Loucy (cell line): ENCODE measurements around the gene RAMAC.
A peak's percentile ranks its signal among the peaks of the same experiment; 100 is the strongest.

Experiments
- H2AFZ ChIP-seq: fragments of 200-600 bp; sonication (generic); 2 replicates; pipeline ENCODE4 v1.6.0; 2016; ENCODE audit warnings: antibody characterized with exemption, mild to moderate bottlenecking, low read length, moderate library complexity
- H3F3A ChIP-seq: fragments of 200-600 bp; 2 replicates; pipeline ENCODE4 v1.6.0; 2016; ENCODE audit warnings: antibody characterized with exemption, low read depth, mild to moderate bottlenecking
- H3K27me3 ChIP-seq: fragments of 200-600 bp; sonication (generic); 2 replicates; pipeline ENCODE4 v1.6.1; 2014; ENCODE audit warnings: low read length, mild to moderate bottlenecking; ENCODE audit not compliant: insufficient read depth, poor library complexity, severe bottlenecking
- H3K36me3 ChIP-seq: fragments of 200-600 bp; sonication (generic); 2 replicates; pipeline ENCODE4 v1.6.1; 2016; ENCODE audit warnings: low read length; ENCODE audit not compliant: insufficient read depth
- H3K4me1 ChIP-seq: fragments of 200-600 bp; sonication (generic); 2 replicates; pipeline ENCODE4 v1.5.1; 2014; ENCODE audit warnings: low read length, mild to moderate bottlenecking; ENCODE audit not compliant: insufficient read depth, poor library complexity, severe bottlenecking
- H3K4me2 ChIP-seq: fragments of 200-600 bp; sonication (generic); 2 replicates; pipeline ENCODE4 v1.6.0; 2014; ENCODE audit warnings: antibody characterized with exemption, low read length, low read depth, mild to moderate bottlenecking; ENCODE audit not compliant: poor library complexity, severe bottlenecking
- H3K4me3 ChIP-seq: fragments of 200-600 bp; sonication (generic); 2 replicates; pipeline ENCODE4 v1.5.1; 2014; ENCODE audit warnings: low read length, mild to moderate bottlenecking, mixed read lengths; ENCODE audit not compliant: poor library complexity, severe bottlenecking
- H3K79me2 ChIP-seq: fragments of 200-600 bp; sonication (generic); 2 replicates; pipeline ENCODE4 v1.6.1; 2014; ENCODE audit warnings: low read length; ENCODE audit not compliant: insufficient read depth
- H3K9ac ChIP-seq: fragments of 200-600 bp; sonication (generic); 2 replicates; pipeline ENCODE4 v1.6.0; 2014; ENCODE audit warnings: mild to moderate bottlenecking, low read depth, low read length, moderate library complexity; ENCODE audit not compliant: poor library complexity, severe bottlenecking
- H3K9me2 ChIP-seq: fragments of 200-600 bp; sonication (generic); replicated peaks from 2 replicates; pipeline ENCODE4 v1.6.1; 2016; ENCODE audit warnings: low read depth, low read length, mixed read lengths
- H3K9me3 ChIP-seq: fragments of 200-600 bp; sonication (generic); 2 replicates; pipeline ENCODE4 v1.6.1; 2014; ENCODE audit warnings: mild to moderate bottlenecking, antibody characterized with exemption, low read length, low read depth; ENCODE audit not compliant: insufficient read depth
- H4K20me1 ChIP-seq: fragments of 200-600 bp; sonication (generic); 2 replicates; pipeline ENCODE4 v1.6.0; 2014; ENCODE audit warnings: antibody characterized with exemption, low read length, mild to moderate bottlenecking; ENCODE audit not compliant: insufficient read depth, poor library complexity, severe bottlenecking
- EZH2phosphoT487 ChIP-seq: fragments of 200-600 bp; IDR thresholded peaks from 2 replicates; pipeline ENCODE4 v1.6.1; 2018; ENCODE audit warnings: antibody characterized with exemption, mild to moderate bottlenecking, moderate library complexity, borderline replicate concordance
- TF ChIP-seq, protein P1 (sequence below): fragments of 200-600 bp; sonication (generic); conservative IDR thresholded peaks from 2 replicates; pipeline ENCODE4 v1.5.1; 2014; ENCODE audit warnings: mild to moderate bottlenecking, antibody characterized with exemption, low read length

Gene RAMAC

GRCh38 chr15:83014205-83014653, 28.2 kb downstream of the RAMAC start:
- Histone ChIP-seq H3K9ac (no peak overlapping the region), H4K20me1 (peaks cover 16% of the 10 kb centered on the region), H3K9me3 (no peaks in the 10 kb centered on the region), H3K4me3 (peak overlapping the region; percentile 75), H2AFZ (no peak overlapping the region), H3K36me3 (peaks cover 30% of the 10 kb centered on the region; the same call in 1 of the 2 replicates), H3F3A (peaks cover 11% of the 10 kb centered on the region; the same call in 1 of the 2 replicates), H3K79me2 (peaks cover 37% of the 10 kb centered on the region), H3K9me2 (no peaks in the 10 kb centered on the region), H3K27me3 (no peaks in the 10 kb centered on the region), H3K4me2 (peak overlapping the region; percentile 97), H3K4me1 (peaks cover 38% of the 10 kb centered on the region)
- TF ChIP-seq, protein P1, sequence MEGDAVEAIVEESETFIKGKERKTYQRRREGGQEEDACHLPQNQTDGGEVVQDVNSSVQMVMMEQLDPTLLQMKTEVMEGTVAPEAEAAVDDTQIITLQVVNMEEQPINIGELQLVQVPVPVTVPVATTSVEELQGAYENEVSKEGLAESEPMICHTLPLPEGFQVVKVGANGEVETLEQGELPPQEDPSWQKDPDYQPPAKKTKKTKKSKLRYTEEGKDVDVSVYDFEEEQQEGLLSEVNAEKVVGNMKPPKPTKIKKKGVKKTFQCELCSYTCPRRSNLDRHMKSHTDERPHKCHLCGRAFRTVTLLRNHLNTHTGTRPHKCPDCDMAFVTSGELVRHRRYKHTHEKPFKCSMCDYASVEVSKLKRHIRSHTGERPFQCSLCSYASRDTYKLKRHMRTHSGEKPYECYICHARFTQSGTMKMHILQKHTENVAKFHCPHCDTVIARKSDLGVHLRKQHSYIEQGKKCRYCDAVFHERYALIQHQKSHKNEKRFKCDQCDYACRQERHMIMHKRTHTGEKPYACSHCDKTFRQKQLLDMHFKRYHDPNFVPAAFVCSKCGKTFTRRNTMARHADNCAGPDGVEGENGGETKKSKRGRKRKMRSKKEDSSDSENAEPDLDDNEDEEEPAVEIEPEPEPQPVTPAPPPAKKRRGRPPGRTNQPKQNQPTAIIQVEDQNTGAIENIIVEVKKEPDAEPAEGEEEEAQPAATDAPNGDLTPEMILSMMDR = no peak
- TF ChIP-seq EZH2phosphoT487 = no peak

DNA sequence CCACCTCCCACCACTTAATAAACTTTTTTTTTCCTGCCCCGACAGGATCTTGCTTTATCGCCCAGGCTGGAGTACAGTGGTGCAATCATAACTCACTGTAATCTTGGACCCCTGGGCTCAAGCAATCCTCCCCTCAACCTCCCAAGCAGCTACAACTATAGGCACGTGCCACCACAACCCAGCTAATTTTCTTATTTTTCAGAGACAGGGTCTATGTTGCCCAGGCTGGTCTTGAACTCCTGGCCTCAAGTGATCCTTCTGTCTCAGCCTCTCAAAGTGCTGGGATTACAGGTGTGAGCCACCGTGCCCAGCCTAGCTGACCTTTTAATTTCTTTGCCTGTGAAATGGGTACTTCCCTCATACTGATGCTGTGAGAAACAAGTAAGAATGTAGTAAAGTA, 29.4 kb downstream of the RAMAC start:
- TF ChIP-seq, protein P1 = no peak
- no peak for TF ChIP-seq EZH2phosphoT487
- H4K20me1 ChIP-seq = peaks cover 8% of the 10 kb centered on the region
- H3K4me2 ChIP-seq = no peak overlapping the region
- H3K79me2 ChIP-seq = peaks cover 26% of the 10 kb centered on the region
- H3K27me3 ChIP-seq = no peaks in the 10 kb centered on the region
- peaks cover 40% of the 10 kb centered on the region; the same call in 1 of the 2 replicates for H3K36me3 ChIP-seq
- H3K9me2 ChIP-seq = no peaks in the 10 kb centered on the region
- no peaks in the 10 kb centered on the region for H3K9me3 ChIP-seq
- H3F3A ChIP-seq = peaks cover 11% of the 10 kb centered on the region; the same call in 1 of the 2 replicates
- peaks cover 28% of the 10 kb centered on the region for H3K4me1 ChIP-seq
- H3K9ac ChIP-seq = no peak overlapping the region
- no peak overlapping the region for H3K4me3 ChIP-seq
- H2AFZ ChIP-seq = no peak overlapping the region

DNA sequence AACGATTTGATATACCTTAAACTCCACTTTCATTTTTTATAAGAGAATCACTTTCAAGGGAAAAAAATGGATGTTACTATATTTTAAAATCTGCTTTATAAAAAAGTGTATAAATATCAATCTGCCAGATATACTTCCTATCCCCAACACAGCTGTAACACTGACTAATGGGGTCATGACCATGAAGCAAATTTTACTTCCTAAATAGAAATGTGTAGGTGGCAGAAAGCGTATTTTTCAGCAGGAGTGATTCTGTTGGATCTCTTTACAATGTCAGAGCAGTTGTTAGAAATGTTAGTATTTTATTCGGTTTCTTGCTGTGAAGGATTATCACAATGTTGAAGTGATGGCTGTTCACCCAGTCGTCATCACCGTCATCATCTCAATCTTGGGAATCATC, 30.9 kb downstream of the RAMAC start:
- no peak overlapping the region for H3K9ac ChIP-seq

More for the DNA sequence above, 30.9 kb downstream of the RAMAC start:
- Histone ChIP-seq H2AFZ (no peak overlapping the region), H3K4me1 (peaks cover 23% of the 10 kb centered on the region), H3K9me2 (no peaks in the 10 kb centered on the region), H3K36me3 (peaks cover 51% of the 10 kb centered on the region; the same call in 1 of the 2 replicates), H3K79me2 (peaks cover 18% of the 10 kb centered on the region), H3K9me3 (no peaks in the 10 kb centered on the region), H3K4me2 (no peak overlapping the region), H3F3A (peaks cover 11% of the 10 kb centered on the region; the same call in 1 of the 2 replicates), H4K20me1 (no peaks in the 10 kb centered on the region), H3K27me3 (no peaks in the 10 kb centered on the region), H3K4me3 (no peak overlapping the region)
- TF ChIP-seq EZH2phosphoT487 = no peak
- TF ChIP-seq, protein P1 = no peak
